ENCODE measurements around the gene COL19A1.

The COL19A1 gene

GRCh38 chr6:69973763-69974162 lies 107.4 kb downstream of the COL19A1 start:
- DNase-seq: no peak
- H3K27ac Mint-ChIP-seq: no peak overlapping the region
- no peaks in the 10 kb centered on the region for H3K36me3 Mint-ChIP-seq (ENCODE audit: low read depth)
- no peaks in the 10 kb centered on the region for H3K9me3 Mint-ChIP-seq
- no peaks in the 10 kb centered on the region for H3K4me1 Mint-ChIP-seq
- H3K4me3 Mint-ChIP-seq: no peak overlapping the region
- H3K27me3 Mint-ChIP-seq (ENCODE audit: low read depth, poor library complexity): no peaks in the 10 kb centered on the region
- no peak for TF ChIP-seq CTCF (IDR thresholded peaks at IDR 0.05)

GRCh38 chr6:69974193-69974592 lies 107.8 kb downstream of the COL19A1 start:
- no peak for DNase-seq
- H3K27ac Mint-ChIP-seq: no peak overlapping the region
- H3K36me3 Mint-ChIP-seq (ENCODE audit: low read depth): no peaks in the 10 kb centered on the region
- no peak overlapping the region for H3K4me3 Mint-ChIP-seq
- TF ChIP-seq CTCF (IDR thresholded peaks at IDR 0.05): no peak
- no peaks in the 10 kb centered on the region for H3K27me3 Mint-ChIP-seq (ENCODE audit: low read depth, poor library complexity)
- H3K9me3 Mint-ChIP-seq: no peaks in the 10 kb centered on the region
- no peaks in the 10 kb centered on the region for H3K4me1 Mint-ChIP-seq

GRCh38 chr6:69976591-69977090 lies 110.3 kb downstream of the COL19A1 start:
- no peak overlapping the region for H3K4me3 Mint-ChIP-seq
- H3K27me3 Mint-ChIP-seq (ENCODE audit: low read depth, poor library complexity): no peaks in the 10 kb centered on the region
- no peak overlapping the region for H3K27ac Mint-ChIP-seq
- no peak for TF ChIP-seq CTCF (IDR thresholded peaks at IDR 0.05)
- no peaks in the 10 kb centered on the region for H3K9me3 Mint-ChIP-seq
- DNase-seq: no peak
- no peaks in the 10 kb centered on the region for H3K36me3 Mint-ChIP-seq (ENCODE audit: low read depth)
- no peaks in the 10 kb centered on the region for H3K4me1 Mint-ChIP-seq

GRCh38 chr6:69980624-69981023 lies 114.3 kb downstream of the COL19A1 start:
- TF ChIP-seq CTCF (IDR thresholded peaks at IDR 0.05): no peak
- no peaks in the 10 kb centered on the region for H3K36me3 Mint-ChIP-seq (ENCODE audit: low read depth)
- no peaks in the 10 kb centered on the region for H3K9me3 Mint-ChIP-seq

GRCh38 chr6:69984506-69984905 lies 118.2 kb downstream of the COL19A1 start:
- TF ChIP-seq CTCF (IDR thresholded peaks at IDR 0.05): no peak
- no peak overlapping the region for H3K4me3 Mint-ChIP-seq
- DNase-seq: no peak
- H3K4me1 Mint-ChIP-seq: no peaks in the 10 kb centered on the region
- no peaks in the 10 kb centered on the region for H3K36me3 Mint-ChIP-seq (ENCODE audit: low read depth)
- H3K27ac Mint-ChIP-seq: no peak overlapping the region
- H3K9me3 Mint-ChIP-seq: no peaks in the 10 kb centered on the region
- no peaks in the 10 kb centered on the region for H3K27me3 Mint-ChIP-seq (ENCODE audit: low read depth, poor library complexity)

More at GRCh38 chr6:69980624-69981023, 114.3 kb downstream of the COL19A1 start:
- Mint-ChIP-seq H3K27ac (no peak overlapping the region), H3K4me1 (no peaks in the 10 kb centered on the region), H3K27me3 (ENCODE audit: low read depth, poor library complexity) (no peaks in the 10 kb centered on the region), H3K4me3 (no peak overlapping the region)
- DNase-seq: no peak

GRCh38 chr6:69985180-69985579 lies 118.8 kb downstream of the COL19A1 start:
- Mint-ChIP-seq H3K4me3 (no peak overlapping the region), H3K36me3 (ENCODE audit: low read depth) (no peaks in the 10 kb centered on the region), H3K4me1 (no peaks in the 10 kb centered on the region), H3K9me3 (no peaks in the 10 kb centered on the region), H3K27me3 (ENCODE audit: low read depth, poor library complexity) (no peaks in the 10 kb centered on the region), H3K27ac (no peak overlapping the region)
- no peak for TF ChIP-seq CTCF (IDR thresholded peaks at IDR 0.05)
- no peak for DNase-seq
